Coronary artery (tissue), 2 donors: ENCODE results near the gene SLC28A3.

ENCODE experiments used
- DNase-seq: peaks from one replicate; pipeline ENCODE4 v3.0.0-alpha.2; 2017; ENCODE audit warnings: low spot score
- H3K27ac ChIP-seq, 2 donors: fragments of 200-600 bp; sonication (generic); one replicate each; pipeline ENCODE4 v1.5.1; 2016 to 2019
- H3K4me3 ChIP-seq: fragments of 200-600 bp; sonication (generic); 2 replicates; pipeline ENCODE4 v1.5.1; 2016; ENCODE audit warnings: mild to moderate bottlenecking, moderate library complexity
- TF ChIP-seq, protein P1 (sequence below): fragments of 200-600 bp; sonication (generic); IDR thresholded peaks from one replicate; pipeline ENCODE4 v1.5.1; 2019; ENCODE audit warnings: antibody characterized with exemption

Gene SLC28A3

GRCh38 chr9:84255696-84256095, 84.9 kb downstream of the SLC28A3 start:
- TF ChIP-seq, protein P1, sequence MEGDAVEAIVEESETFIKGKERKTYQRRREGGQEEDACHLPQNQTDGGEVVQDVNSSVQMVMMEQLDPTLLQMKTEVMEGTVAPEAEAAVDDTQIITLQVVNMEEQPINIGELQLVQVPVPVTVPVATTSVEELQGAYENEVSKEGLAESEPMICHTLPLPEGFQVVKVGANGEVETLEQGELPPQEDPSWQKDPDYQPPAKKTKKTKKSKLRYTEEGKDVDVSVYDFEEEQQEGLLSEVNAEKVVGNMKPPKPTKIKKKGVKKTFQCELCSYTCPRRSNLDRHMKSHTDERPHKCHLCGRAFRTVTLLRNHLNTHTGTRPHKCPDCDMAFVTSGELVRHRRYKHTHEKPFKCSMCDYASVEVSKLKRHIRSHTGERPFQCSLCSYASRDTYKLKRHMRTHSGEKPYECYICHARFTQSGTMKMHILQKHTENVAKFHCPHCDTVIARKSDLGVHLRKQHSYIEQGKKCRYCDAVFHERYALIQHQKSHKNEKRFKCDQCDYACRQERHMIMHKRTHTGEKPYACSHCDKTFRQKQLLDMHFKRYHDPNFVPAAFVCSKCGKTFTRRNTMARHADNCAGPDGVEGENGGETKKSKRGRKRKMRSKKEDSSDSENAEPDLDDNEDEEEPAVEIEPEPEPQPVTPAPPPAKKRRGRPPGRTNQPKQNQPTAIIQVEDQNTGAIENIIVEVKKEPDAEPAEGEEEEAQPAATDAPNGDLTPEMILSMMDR = no peak
- no peak overlapping the region for H3K27ac ChIP-seq
- no peak overlapping the region for H3K4me3 ChIP-seq
- no peak for DNase-seq

DNA sequence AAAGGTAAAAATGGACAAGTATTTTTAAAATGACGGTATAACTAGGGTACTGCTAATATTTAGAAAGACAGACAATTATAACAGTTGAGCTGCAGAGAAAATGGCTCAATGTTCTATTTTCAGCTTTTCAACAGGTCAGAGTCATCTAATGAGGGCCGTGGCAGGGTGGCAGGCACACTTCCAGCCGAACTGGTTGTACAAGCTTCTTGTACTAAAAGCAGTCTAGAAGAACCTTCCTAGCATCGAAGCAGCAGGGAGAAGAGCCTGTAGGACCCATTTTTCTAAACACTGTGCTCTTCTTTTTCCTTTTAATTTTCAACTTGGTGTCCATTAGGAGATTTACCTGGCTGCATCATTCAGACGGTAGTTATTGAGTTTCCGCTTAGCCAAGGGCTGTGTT, 85.6 kb downstream of the SLC28A3 start:
- Histone ChIP-seq H3K27ac (no peak overlapping the region), H3K4me3 (no peak overlapping the region)
- TF ChIP-seq, protein P1 = no peak
- no peak for DNase-seq

- H3K4me3 ChIP-seq = no peak overlapping the region
- H3K27ac ChIP-seq = no peak overlapping the region
- no peak for DNase-seq
- TF ChIP-seq, protein P1 = no peak
Observed at GRCh38 chr9:84251921-84252320, 88.6 kb downstream of the SLC28A3 start.

- no peak overlapping the region for H3K4me3 ChIP-seq
- no peak overlapping the region for H3K27ac ChIP-seq
- TF ChIP-seq, protein P1 = no peak
- DNase-seq = no peak
Observed at GRCh38 chr9:84241817-84242373, 98.7 kb downstream of the SLC28A3 start.

DNA sequence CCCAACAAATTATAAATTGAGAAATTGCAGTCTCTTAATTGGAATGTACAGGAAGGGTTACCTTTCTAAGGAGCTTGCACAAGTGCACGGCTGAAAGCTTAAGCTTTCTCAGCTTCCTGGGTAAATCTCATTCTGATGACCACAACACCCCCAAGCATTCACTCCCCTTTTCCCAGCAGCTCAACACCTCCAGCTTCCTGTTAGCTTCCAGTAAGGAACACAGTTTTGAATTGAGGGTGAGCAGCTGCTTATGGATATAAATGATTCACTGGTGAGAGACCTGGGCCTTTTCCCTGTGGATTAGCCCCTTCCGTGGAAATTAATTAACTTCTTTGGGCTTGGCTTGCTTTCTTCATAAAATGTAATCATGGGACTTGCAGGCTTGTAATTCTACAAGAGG, 101.2 kb downstream of the SLC28A3 start:
- H3K27ac ChIP-seq = no peak overlapping the region
- no peak overlapping the region for H3K4me3 ChIP-seq
- TF ChIP-seq, protein P1 = no peak
- no peak for DNase-seq

DNA sequence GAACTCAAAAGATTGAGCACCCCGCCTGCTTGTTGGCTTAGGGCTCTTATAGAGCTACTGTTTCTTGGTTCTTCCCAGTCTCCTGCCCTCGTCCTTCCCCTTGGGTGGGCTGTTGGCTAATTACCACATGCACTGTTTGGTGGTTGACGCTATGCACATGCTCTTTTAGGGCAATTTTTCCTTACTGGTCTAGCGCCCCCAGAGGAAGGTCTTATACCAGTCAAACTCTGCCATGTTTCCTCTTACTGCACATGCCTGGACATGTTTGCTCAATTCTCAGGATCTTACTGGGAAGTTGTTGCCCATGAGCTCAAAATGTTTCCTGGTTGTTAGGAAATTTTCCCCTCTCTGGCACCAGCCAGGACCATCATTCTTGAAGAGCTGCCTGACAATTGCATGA, 101.9 kb downstream of the SLC28A3 start:
- H3K27ac ChIP-seq = no peak overlapping the region
- TF ChIP-seq, protein P1 = no peak
- DNase-seq = no peak
- H3K4me3 ChIP-seq = no peak overlapping the region

DNA sequence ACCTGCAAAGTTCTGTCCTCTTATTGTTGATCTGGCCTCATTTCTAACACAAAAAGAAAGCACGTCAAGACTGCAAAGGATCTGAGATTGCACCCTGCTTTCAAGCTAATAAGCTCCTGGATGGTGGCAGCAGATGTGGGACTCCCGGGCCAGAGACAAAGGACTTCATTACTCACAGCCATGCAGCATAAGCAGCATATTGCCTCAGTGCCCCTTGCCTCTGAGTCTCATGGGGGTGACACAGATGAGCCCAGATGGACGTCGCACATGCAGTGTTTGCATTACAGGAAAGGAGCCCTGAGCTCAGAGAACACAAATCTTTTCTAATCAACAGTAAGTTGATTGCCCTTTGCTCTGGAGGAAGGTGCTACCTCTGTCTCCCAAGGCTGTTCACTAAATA, 105.0 kb downstream of the SLC28A3 start:
- Histone ChIP-seq H3K27ac (no peak overlapping the region), H3K4me3 (no peak overlapping the region)
- no peak for DNase-seq
- TF ChIP-seq, protein P1 = no peak
